ENCODE measurements around the gene ZNF541.

Gene ZNF541

DNA sequence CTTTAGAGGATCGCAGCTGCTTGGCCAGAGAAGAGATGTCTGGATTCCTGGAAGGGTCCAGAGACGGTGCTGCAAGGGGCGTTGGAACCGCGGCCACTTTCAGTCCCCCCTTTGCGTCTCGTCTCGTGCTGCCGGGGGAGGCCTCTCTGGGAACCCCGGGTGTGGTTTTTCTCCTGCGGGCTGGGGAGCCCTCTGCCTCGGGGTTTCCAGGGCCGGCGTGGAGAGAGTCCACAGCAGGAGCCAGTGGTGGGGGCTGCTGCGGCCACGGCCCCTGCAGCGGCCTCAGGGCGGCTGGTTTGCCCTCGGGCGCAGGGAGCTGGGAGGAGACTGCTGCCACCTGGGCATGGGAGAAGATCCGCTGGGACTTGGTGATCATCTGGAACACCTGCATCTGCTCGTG is 28.5 kb downstream of the ZNF541 start:
- no peak for DNase-seq

DNA sequence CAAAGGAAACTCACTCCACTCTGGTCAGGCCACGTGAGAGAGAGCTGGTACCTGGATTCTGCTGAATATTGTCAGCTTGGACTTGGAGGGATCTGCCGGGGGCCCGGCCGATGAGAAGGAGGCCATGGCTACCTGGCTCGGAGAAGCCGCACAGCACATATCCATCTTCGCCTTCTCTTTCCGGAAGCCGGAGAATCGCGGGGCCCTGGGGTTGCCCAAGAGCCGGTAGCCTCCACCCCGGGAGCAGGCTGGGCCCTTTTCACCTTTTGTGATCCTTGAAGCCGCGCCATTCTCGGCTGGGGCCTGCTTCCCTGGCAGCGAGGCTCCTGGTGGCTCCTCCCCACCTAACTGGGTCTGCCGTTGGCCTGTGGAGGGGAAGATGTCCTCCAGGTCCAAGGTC is 28.9 kb downstream of the ZNF541 start:
- DNase-seq: no peak

DNA sequence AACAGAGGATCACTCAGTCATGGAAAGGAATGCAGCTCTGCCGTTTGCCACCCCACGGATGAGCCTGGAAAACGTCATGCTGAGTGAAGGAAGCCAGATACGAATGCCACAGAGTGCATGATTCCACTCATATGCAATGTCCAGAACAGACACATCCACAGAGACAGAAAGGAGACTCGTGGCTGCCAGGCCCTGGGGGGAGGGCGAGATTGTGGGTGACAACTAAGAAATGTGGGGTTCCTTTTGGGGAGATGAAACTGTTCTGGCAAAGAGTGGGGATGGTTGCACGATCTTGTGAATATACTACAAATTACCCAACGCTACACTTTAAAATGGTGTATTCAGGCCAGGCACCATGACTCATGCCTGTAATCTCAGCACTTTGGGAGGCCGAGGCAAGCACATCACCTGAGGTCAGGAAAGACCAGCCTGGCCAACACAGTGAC is 30.9 kb downstream of the ZNF541 start:
- no peak for DNase-seq

DNA sequence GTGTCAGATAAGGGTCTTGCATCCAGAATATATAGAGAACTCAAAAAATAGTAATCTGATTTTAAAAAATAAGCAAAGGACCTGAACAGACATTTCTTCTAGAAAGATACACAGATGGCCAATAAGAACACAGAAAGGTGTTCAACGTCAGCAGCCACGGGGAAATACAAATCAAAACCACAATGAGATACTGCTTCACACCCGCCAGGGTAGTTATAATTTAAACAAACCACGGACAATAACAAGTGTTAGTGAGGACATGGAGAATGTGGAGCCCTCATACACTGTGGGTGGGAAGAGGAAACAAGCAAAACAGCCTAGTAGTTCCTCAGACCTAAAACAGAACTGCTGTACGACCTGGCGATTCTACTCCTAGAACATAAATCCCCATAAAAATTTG is 31.4 kb downstream of the ZNF541 start:
- peak; percentile 10 to 23 (median 19) for DNase-seq

DNA sequence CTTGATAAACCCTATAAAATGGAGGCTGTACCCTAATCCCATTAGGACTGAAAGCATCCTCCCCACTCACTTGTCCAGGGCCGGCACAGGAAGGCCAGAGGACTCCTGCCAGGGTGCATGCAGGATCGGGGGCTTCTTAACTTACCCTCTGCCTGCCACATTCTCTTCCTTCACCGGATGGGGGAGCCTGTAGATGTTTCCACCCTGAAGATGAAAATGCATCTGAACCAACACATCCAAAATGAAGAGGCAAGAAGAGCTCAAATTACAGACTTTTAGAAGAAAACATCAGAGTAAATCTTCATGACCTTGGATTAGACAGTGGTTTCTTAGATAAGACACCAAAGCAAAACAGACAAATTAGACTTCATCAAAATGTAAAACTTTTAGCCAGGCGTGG is 32.2 kb downstream of the ZNF541 start:
- DNase-seq: no peak

DNA sequence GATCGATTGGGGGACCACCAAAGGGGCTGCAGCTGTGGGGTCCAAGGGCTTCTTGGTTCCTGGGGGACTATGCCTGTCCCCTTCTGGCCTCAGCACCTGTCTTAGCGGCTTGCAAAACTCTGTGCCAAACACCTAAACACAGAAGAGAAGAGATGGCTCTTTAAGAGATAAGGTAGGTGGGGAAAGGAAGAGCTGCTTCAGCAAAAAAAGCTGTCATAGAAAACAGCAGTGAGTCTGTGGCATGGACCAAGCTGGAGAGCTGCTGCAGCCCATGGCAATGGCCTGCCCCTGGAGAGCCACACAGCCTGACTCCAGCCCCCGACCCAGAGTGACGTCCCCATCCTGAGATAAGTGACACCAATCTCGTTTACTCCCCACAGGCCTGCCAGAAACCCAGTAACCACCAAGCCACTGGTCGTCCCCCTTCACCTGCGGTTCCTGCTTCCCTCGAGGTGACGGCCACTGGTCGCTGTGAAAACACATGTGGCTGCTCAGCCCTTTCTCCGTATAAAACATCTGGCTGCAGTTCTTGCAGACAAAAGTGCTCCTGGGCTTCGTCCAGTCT is 33.1 kb downstream of the ZNF541 start:
- DNase-seq: no peak

DNA sequence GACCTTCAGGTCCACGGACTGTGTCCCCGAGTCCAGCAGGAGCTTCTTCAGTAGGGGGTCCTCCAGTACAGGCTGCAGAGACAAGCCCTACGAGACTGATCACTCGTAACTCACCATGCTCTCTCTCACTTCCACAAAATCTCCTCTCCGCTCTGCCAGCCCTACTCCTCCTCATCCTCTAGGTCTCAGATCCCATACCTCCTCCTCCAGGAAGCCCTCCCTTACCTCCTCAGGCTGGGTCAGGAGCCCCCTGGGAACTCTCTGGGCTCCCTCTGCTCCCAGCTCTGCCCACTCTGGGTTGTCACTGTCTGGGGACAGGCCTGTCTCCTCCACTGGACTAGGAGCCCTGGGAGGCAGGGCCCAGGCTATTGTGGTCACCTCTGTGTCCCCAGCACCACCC is 34.1 kb downstream of the ZNF541 start:
- no peak for DNase-seq

DNA sequence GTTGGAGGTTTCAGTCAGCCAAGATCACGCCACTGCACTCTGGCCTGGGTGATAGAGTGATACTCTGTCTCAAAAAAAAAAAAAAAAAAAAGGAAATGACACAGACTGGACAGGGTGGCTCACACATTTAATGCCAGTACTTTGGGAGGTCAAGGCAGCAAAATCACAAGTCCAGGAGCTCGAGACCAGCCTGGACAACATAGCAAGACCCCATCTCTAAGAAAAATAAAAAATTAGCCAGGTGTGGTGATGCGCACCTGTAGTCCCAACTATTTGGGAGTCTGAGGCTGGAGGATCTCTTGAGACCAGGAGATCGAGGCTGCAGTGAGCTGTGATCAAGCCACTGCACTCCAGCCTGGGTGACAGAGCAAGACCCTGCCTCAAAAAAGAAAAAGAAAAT is 35.5 kb downstream of the ZNF541 start:
- DNase-seq: no peak

DNA sequence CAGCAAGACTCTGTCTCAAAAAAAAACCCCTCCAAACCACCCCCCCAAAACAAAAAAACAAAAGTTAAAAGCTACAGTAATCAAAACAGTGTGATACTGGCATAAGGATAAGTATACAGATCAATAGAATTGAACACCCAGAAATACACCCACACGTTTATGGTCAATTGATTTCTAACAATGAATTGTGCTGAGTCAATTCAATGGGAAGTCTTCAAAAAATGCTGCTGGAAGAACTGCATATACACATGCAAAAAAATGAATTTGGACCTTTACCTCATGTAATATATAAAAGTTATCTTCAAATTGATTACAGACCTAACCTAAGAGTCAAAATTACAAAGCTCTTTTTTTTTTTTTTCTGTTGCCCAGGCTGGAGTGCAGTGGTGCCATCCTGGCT is 38.3 kb downstream of the ZNF541 start:
- DNase-seq: no peak

DNA sequence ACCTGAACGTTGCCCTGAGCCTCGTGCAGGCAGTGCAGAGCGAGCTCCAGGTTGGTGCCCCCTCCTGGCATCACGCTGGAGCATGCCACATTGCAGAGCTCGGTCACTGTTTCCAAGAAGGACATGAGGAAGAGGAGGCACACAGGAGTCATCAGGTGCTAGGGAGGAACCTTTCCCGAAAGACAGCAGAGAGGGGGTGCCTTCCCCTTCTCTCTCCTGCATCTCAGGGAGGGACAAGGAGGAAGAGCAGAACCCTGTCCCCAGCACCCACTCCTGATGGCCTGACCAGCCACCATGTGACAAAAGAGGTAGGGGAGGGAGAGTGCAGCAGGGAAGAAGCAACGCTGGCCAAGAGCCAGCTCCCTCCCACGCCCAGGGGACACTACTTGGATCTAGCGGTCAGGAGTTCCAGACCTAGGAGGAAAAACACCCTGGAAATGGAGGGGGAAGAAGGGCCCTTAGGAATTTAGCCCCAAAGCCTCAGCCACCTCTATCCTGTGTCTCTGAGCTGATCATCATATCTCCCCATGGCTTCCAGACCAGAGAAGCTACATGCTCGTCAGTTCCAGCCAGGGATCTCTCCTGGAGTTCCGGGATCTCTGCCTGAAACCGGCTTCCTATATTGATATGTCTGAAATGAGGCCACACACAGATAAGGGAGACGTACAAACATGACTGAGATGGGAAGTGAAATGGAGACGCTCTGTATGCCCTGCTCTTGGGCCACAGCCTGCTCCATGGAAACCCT is 41.1 kb downstream of the ZNF541 start:
- peak in 1 of 3 donors; percentile 39 for DNase-seq

DNA sequence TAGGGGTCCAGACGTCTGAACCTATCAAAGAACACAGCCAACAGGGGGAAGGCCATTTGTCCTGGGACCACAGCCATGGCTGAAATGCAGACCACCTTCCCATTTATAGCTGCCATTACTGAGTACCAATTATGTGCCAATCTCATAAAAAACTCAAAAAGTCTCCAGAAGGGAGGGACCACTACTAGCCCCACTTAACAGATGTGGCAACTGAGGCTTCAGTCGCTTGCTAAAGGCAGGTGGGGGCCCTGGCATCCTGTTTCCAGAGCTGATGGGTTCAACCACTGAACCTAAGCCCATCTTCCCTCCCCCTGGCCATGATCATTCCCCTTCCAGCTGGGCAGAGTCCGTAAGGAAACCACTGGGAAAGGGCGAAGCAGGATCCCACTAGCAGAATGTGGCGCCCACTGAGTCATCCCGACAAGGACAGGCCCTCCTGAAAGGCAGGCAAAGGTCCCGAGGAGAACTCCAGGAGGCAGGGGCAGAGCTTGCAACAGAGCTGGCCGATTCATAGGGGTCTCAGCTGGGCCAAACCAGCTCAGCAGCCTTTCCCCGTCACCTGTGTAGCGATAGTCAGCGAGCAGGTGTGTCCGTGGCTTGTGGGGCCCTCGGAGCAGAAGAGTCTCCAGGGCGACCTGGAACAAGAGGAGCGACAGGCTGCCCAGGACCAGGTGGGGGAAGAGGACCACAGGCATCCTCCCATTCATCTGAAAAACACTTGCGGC is 43.8 kb downstream of the ZNF541 start:
- no peak for DNase-seq

DNA sequence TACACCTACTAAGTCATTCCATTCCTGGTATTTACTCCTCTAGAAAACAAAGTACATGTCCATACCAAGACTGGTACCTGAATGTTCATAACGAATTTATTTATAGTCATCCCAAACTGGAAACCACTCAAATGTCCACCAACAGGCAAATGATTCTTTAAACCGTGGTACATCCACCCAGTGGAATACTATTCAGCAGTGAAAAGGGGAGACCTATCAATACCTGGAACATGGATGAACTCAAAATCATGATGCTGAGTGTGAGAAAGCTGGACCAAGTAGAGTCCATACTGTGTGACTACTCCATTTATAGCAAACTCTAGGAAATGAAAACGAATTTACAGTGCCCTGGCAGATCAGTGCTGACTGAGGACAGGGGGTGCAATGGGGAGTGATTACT is 46.1 kb downstream of the ZNF541 start:
- DNase-seq: no peak

DNA sequence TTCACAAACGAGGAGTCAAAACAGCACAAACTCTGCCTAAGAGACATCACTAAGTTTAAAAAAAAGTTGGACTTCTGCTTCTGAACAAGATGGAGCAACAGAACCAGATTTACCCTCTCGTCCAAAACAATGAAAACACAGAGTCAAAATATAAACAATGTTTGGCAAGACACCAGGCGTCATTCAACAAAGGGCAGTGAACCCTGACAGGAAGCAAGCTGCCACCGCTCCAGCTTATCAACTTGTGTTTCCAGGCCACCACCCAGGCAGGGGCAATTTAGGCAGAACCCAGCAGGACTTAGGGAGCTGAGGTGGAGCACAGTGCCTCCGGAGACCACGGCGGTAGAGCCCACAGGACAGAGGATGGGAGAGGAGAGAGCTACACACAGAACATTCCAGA is 49.5 kb downstream of the ZNF541 start:
- no peak for DNase-seq
